HG03045 (cell line): ENCODE measurements around the gene LAMTOR2.

Experiments used
- ATAC-seq: cut with Tn5 transposase; IDR thresholded peaks from one replicate; pipeline ENCODE4 v1.9.1; 2021; ENCODE audit warnings: mild to moderate bottlenecking, moderate library complexity; ENCODE audit not compliant: unreplicated experiment

LAMTOR2 gene

DNA sequence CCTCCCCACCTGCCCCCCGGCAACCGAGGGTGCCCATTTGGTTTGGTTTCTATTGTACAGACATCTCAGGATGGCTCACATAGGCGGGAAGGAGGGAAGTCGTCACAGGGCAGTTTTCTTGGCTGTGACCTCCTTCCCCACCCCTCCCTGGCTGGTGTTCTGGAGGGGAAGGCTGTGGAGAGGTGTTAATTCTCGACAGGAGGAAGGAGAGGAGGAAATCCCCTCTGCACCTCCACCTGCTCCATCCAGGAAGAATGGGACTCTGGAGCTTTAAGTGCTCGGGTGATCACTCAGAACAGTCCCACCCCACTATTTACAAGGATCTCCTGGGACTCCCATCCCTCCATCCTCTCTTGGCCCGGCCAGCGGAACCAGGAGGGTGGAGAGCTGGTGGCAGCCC, 20.1 kb downstream of the LAMTOR2 start:
- ATAC-seq, result no peak

DNA sequence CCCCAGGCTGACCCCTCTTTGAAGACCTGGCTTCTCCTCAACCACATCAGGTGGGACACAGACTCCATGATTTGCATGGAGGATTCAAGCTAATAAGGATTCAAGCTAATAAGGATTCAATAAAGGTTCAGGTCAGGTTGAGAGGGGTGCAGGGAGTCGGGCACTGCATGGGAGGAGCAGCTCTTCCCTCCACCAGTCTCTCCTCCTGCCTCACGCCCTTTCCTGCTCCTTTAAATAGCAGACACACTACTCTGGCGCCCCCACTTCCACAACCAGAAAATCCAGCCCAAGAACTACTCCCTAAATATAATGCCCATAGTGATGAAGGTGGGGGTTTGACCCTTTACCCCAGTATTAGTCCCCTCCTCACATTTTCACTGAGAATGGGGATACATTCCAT, 20.6 kb downstream of the LAMTOR2 start:
- no peak for ATAC-seq

- no peak for ATAC-seq
Measured at GRCh38 chr1:156075775-156076204, 21.2 kb downstream of the LAMTOR2 start.

DNA sequence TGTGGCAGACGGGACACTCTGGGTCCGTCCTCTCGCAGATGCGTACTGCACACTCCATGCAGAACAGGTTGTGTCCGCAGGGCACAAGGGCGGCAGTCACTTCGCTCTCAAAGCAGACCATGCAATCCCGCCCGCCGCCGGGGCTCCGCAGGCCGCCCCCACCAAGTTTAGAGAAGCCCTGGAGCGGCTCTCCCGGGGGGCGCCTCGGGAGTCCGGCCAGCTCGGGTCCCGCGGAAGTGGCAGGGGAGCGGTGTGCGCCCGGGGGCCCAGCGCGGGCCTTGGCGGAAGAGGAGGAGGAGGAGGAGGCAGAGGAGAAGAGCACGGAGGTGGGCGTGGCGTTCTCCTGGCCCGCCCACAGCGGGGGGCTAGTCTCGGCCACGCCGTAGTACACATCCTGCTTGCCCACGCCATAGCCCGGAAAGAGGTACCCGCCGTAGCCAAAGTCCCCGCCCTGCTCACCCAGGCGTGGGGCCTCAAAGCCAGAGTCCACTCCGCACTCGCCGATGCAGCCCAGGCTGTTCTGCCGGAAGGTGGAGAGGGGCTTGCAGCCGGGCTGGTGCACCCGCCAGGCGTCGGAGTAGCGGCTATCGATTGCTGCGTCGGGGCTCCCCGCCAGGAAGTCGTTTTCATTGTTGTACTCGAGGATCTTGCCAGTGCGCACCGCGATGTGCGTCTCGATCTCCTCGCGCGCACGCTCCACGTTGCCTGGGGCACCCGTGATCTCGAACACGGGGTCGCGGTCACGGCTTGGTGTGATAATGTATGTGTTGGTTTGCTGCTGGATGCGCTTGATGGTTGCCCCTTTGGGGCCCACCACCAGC, 22.2 kb downstream of the LAMTOR2 start:
- ATAC-seq, result no peak

GRCh38 chr1:156077430-156077760, 22.8 kb downstream of the LAMTOR2 start:
- no peak for ATAC-seq

- no peak for ATAC-seq
Measured at GRCh38 chr1:156078728-156079127, 24.1 kb downstream of the LAMTOR2 start.

GRCh38 chr1:156079762-156080161, 25.2 kb downstream of the LAMTOR2 start:
- ATAC-seq, result no peak

GRCh38 chr1:156080241-156080862, 25.8 kb downstream of the LAMTOR2 start:
- no peak for ATAC-seq

GRCh38 chr1:156080863-156081179, 26.2 kb downstream of the LAMTOR2 start:
- ATAC-seq, result no peak

DNA sequence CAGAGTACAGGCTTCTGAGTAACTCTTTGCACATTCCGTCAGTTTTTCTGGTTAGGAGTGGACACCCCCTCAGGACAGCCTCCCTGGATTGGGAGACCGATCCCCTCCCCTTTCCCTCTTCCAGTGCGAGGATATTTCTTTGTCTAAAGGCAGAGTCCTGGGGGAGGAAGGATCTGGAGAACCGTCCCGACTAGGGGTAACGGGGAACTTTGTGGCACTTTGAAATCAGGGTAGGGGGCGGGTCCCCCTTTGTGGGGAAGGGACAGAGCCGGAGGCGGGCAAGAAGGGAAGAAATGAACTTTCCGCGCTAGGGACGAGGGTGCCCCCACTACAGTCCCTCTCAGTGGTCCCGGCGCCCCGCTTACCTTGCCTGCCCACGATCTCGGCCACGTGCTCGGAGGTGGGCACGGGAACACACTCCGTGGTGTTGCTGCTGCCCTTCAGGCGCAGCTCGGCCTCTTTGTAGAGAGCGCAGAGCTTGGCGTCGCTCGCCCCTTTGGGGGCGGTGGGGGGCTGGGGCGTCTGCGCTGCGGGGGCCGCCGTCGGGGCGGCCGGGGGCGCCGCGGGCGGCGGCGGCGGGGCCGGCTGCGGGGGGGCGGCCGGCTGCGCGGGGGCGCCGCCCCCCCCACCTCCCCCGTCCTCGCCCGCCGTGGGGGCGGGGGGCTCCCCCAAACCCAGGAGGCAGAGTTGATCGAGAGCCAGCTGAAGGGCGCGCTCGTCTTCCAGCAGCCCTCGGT, 26.8 kb downstream of the LAMTOR2 start:
- ATAC-seq, result no peak

DNA sequence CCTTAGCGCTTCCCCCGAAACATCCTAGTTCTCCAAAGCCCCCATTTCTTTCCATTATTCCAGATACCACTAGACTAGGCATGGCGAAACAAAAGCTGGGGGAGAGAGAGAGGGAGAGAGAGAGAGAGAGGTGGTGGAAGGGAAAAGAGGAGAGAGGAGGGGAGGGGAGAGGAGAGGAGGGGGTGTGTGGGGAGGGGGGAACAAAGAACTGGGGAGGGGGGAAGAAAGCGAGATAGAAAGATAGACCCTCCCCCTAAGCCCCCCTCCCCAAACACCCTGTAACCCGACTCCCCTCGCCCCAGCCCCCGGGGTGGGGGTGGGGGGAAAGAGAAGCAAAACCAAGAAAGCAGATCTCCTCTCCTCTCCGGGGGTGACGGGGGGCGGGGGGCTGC, 27.3 kb downstream of the LAMTOR2 start:
- ATAC-seq, result no peak

DNA sequence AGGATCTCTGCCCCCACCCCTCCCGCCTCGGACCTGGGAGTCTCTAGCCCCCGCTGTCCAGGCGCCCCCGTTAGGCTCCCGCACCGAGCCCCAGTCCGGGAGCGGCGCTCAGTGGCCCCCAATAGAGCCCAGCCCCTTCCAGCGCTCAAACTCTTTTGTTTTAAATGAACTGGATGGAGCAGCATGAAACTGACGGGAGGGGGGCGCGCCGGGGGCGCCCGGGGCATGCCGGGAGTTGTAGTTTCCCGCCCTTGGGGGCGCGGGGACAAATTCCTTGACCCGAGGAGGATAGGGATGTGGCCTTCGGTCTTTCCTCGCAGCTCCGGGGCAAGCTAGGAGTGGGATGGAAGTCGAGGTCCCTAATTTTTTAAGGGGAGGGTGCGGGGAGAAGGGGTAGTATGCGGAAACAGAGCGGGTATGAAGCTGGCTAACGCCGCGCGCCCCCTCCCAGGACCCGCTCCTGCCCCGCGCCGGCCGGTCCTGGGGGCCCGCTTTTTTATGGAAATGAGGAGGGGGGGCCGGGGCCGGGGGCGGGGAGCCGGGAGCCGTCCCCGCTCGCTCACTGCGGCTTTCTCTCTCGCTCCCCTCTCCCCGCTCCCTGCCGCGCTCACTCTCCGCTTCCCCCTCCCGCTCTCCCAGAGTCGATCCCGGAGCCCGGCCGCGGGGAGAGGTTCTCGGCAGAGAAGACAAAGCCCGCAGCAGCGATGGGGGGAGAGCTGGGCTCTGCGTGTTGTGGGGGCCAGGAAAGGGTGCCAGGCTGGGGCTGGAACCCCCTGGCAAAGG, 27.9 kb downstream of the LAMTOR2 start, which contains the start of gene MEX3A:
MEX3A (minus strand) TSS at position 157 of the 783 bp plus-strand sequence. CDS start 467 bp downstream, outside the sequence.
- ATAC-seq, result no peak

DNA sequence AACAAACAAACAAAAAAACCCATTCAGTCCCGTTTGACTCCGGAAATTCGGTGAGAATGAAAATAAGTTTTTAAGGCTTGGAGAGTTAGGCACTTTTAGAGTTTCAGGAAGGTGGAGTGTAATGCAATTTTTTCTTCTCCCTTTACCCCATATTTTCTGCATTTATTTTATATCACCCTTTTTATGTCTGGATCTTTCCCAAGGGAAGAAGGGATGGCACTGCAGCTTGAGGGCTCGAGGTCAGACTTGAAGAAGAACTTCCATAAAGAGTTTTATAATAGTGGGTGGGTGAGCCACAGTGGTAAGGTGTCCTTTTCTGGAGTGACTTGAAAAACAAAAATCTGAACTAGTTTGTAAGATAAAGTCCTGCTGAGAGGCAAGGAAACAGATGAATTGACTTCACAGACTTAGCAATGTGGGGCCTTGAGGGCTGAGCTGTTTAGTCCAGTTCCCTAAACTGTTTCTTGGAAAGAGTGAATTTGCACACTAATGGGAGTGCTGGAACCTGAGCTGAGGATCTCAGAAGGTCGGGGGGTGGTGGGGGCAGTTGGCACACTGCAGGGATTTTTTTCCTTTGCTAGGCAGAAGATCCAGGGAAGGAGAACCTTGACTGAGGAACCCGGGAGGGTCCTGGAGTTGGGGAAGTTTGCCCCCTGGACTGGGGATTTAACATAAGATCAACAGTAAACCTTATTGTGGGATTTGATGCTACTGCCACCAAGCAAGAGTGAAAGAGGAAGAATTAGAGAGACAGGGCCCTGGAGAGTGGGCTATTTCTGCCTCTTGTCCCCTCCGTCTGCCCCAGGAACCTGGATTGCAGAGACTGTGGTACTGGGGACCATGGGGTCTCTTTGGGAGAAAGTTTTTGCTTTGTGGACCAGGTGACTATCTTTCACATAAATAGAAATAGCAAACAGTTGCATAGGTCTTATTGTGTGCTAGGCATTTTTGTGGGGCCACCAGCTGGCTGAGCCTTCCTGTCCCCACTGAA, 29.5 kb downstream of the LAMTOR2 start:
- no peak for ATAC-seq

- no peak for ATAC-seq
Measured at GRCh38 chr1:156086256-156086662, 31.7 kb downstream of the LAMTOR2 start.

DNA sequence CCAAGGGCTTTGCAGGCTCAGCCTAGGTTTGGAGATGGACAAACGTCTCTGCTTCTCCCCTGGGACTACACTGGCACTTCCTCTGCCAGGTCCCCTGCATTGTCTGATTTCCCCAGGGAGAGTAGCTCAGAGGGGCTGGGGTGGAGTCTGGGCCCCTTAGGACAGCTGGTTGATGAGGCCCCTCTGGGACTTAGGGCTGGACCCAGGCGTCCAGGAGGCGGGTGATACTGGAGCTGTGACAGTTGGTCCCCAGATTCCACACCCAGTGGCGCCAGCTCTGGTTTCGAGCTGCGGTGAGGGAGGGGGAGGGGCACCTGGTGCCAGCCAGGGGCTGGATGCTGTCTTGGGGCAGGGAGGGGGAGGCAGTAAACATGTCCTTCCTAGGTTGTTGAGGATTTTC, 35.1 kb downstream of the LAMTOR2 start:
- ATAC-seq, result no peak

DNA sequence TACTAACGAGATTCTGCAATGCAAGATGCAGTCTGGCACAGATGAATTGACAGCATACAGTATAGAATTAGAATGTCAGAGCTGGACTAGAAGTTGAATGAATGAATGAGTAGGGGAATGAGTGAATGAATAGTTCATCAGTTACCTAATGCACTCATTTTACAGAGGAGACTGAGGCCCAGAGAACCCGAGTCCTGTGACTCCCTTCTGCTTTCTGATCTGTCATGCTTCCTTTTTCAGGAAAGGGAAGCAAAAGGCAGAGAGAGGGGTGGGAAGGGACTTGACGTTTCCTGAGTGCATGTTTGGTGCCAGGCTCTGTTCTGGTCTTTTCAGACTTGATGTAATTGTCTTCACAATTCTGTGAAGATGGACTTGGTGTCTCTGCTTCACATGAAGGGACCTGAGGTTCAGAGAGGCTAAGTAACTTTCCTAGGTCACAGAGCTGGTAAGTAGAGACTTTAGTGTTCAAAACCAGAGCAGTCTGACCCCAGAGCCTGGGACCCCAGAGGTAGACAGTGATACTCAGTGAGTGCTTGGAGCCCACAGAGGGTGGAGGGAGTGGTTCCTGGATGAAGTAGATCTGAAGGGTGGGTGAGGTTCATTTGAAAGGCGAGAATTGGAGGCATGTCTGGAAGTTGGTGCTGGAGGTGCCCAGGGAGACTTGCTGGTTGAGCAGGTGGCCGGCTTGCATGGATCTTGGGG, 35.7 kb downstream of the LAMTOR2 start:
- ATAC-seq, result no peak

GRCh38 chr1:156090840-156091188, 36.2 kb downstream of the LAMTOR2 start:
- no peak for ATAC-seq

- no peak for ATAC-seq
Measured at GRCh38 chr1:156091610-156092009, 37.0 kb downstream of the LAMTOR2 start.

- no peak for ATAC-seq
Measured at GRCh38 chr1:156095906-156096508, 41.4 kb downstream of the LAMTOR2 start.
